Endothelial cell (in vitro differentiated cells): ENCODE measurements around the gene FGB. TPM values are rescaled to one million over a fixed set of nuclear protein-coding genes. Genes with fewer than 3 reads are reported as not detected.
"Not testable (repeated sequence)": the region's sequence is repeated elsewhere in the genome, so short reads cannot be mapped to it uniquely, and the experiment has no call there.

Experiments used
- DNase-seq: peaks from one replicate; pipeline ENCODE4 v3.0.0; 2021; ENCODE audit warnings: low spot score
- H3K27ac Mint-ChIP-seq: one replicate; pipeline ENCODE4 v1.8.0; 2021; ENCODE audit warnings: mixed read lengths, inconsistent platforms; ENCODE audit not compliant: unreplicated experiment
- H3K27me3 Mint-ChIP-seq: one replicate; pipeline ENCODE4 v1.8.0; 2021; ENCODE audit warnings: mild to moderate bottlenecking, moderate library complexity, mixed read lengths, inconsistent platforms; ENCODE audit not compliant: unreplicated experiment
- H3K36me3 Mint-ChIP-seq: one replicate; pipeline ENCODE4 v1.8.0; 2021; ENCODE audit warnings: mild to moderate bottlenecking, low read depth, mixed read lengths, inconsistent platforms; ENCODE audit not compliant: unreplicated experiment
- H3K4me1 Mint-ChIP-seq: one replicate; pipeline ENCODE4 v1.8.0; 2021; ENCODE audit warnings: mild to moderate bottlenecking, mixed read lengths, inconsistent platforms; ENCODE audit not compliant: unreplicated experiment
- H3K4me3 Mint-ChIP-seq: one replicate; pipeline ENCODE4 v1.8.0; 2021; ENCODE audit warnings: mild to moderate bottlenecking, mixed read lengths, inconsistent platforms; ENCODE audit not compliant: unreplicated experiment
- H3K9me3 Mint-ChIP-seq: one replicate; pipeline ENCODE4 v1.8.0; 2021; ENCODE audit warnings: mixed read lengths, inconsistent platforms; ENCODE audit not compliant: unreplicated experiment
- total RNA-seq: library from RNA; stranded (reverse); fragmentation: NEBNext Ultra II Directional; extraction: Animal tissue kit (Norgen Biotek cat#: 25700); gene quantifications from one replicate; pipeline ENCODE4 v1.2.1, GENCODE V29; 2021; ENCODE audit not compliant: unreplicated experiment
- TF ChIP-seq, protein P1 (sequence below): fragments of 200-600 bp; sonication (generic); IDR thresholded peaks from one replicate; pipeline ENCODE4 v1.5.0; 2021; ENCODE audit warnings: antibody characterized with exemption; ENCODE audit not compliant: unreplicated experiment

Gene FGB
- total RNA-seq, 1 donor from 2014 or later = not detected

- no peaks in the 10 kb centered on the region for H3K36me3 Mint-ChIP-seq
- peaks cover 3% of the 10 kb centered on the region for H3K27me3 Mint-ChIP-seq
These were observed 33.0 kb downstream of the FGB start for GRCh38 chr4:154595807-154596206.

DNA sequence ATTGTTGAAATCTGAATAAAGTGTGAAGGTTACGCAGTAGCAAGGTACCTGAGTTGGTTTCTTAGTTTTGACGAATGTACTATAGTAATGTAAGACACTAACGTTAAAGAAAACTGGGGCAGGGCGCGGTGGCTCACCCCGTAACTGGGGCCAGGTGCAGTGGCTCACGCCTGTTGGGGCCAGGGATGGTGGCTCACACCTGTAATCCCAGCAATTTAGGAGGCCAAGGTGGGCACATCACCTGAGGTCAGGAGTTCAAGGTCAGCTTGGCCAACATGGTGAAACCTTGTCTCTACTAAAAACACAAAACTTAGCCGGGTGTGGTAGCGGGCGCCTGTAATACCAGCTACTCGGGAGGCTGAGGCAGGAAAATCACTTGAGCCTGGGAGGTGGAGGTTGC, 34.5 kb downstream of the FGB start:
- not testable (repeated sequence) for DNase-seq, H3K4me3 Mint-ChIP-seq, H3K9me3 Mint-ChIP-seq, H3K27ac Mint-ChIP-seq, H3K4me1 Mint-ChIP-seq, H3K36me3 Mint-ChIP-seq, H3K27me3 Mint-ChIP-seq

More at GRCh38 chr4:154595807-154596206, 33.0 kb downstream of the FGB start:
- no peaks in the 10 kb centered on the region for H3K4me1 Mint-ChIP-seq
- no peak overlapping the region for H3K27ac Mint-ChIP-seq
- DNase-seq = no peak
- H3K4me3 Mint-ChIP-seq = no peak overlapping the region
- TF ChIP-seq, protein P1, sequence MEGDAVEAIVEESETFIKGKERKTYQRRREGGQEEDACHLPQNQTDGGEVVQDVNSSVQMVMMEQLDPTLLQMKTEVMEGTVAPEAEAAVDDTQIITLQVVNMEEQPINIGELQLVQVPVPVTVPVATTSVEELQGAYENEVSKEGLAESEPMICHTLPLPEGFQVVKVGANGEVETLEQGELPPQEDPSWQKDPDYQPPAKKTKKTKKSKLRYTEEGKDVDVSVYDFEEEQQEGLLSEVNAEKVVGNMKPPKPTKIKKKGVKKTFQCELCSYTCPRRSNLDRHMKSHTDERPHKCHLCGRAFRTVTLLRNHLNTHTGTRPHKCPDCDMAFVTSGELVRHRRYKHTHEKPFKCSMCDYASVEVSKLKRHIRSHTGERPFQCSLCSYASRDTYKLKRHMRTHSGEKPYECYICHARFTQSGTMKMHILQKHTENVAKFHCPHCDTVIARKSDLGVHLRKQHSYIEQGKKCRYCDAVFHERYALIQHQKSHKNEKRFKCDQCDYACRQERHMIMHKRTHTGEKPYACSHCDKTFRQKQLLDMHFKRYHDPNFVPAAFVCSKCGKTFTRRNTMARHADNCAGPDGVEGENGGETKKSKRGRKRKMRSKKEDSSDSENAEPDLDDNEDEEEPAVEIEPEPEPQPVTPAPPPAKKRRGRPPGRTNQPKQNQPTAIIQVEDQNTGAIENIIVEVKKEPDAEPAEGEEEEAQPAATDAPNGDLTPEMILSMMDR = no peak
- H3K9me3 Mint-ChIP-seq = no peaks in the 10 kb centered on the region

DNA sequence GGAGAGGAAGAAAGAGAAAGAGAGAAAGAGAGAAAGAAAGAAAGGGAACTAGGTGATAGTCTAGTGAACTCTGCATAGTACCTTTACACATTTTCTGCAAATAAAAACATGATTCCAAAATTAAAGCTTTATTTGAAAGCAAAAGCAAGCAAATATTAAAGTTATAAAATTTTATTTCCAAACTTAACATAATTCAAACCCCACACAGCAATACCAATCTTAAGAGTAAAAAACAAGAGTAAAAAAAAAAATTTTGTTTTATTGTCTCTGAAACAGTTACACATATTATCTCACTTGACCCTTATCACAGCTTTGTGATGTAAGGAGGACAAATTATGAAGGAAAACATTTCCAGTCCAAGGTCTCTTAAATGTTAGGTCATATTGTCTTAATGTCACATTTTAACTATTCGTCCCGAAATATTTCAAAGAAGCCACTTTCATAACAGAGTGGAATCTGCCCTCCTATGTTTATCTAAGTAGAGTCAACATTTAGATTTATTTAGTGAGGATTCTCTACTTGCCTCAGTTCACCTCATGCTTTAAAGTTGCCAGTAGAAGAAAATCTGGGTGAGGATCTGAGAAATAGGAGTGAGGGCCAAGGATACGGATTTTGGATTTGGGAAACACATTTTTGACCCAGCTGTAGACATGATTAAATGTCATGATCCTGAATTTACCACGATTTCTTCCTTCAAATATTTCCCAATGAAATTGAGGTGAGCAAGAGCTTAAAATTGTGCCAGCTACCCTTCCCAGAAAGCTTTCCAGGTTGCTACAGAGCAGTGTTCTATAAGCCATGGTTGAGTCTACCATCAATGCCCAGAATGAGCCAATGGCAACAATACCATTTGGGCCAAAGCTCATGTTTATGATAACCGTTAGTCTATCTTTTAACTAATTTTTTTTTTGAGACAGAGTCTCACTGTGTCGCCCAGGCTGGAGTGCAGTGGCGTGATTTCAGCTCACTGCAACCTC, 35.3 kb downstream of the FGB start:
- no peak for DNase-seq
- TF ChIP-seq, protein P1 = no peak
- Mint-ChIP-seq H3K27me3 (peaks cover 3% of the 10 kb centered on the region), H3K27ac (no peak overlapping the region), H3K4me3 (no peak overlapping the region), H3K9me3 (no peaks in the 10 kb centered on the region), H3K4me1 (peaks cover 5% of the 10 kb centered on the region), H3K36me3 (no peaks in the 10 kb centered on the region)

DNA sequence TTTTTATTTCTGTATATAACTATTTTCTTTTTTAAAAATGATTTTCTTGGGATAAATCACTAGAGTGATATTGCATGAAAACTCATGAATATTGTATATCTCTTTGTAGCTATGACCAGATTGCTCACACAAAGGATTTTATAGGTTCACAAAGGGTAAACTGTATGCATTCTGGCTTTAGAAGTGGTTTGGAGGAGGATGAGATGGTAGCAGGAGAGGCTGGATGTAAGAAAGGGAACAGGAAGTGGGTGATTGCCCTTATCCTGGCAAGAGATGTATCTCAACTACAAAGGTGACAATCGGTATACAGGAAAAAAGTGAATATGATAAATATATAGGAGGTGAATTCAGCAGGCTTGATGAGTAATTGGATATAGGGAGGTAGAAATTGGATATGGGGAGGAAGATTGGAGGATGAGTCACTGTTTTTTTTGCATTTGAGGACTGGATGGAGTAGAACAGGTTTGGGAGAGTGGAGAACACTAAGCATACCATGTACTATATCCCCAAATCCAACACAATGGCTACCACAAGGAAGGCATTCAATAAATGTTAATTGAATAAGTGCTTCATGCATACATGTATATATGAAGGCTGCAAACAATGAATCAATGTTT, 39.7 kb downstream of the FGB start:
- H3K4me3 Mint-ChIP-seq = no peak overlapping the region
- no peaks in the 10 kb centered on the region for H3K27me3 Mint-ChIP-seq
- H3K27ac Mint-ChIP-seq = no peak overlapping the region
- H3K36me3 Mint-ChIP-seq = no peaks in the 10 kb centered on the region
- peaks cover 5% of the 10 kb centered on the region for H3K4me1 Mint-ChIP-seq
- no peak for DNase-seq
- TF ChIP-seq, protein P1 = no peak
- no peaks in the 10 kb centered on the region for H3K9me3 Mint-ChIP-seq

DNA sequence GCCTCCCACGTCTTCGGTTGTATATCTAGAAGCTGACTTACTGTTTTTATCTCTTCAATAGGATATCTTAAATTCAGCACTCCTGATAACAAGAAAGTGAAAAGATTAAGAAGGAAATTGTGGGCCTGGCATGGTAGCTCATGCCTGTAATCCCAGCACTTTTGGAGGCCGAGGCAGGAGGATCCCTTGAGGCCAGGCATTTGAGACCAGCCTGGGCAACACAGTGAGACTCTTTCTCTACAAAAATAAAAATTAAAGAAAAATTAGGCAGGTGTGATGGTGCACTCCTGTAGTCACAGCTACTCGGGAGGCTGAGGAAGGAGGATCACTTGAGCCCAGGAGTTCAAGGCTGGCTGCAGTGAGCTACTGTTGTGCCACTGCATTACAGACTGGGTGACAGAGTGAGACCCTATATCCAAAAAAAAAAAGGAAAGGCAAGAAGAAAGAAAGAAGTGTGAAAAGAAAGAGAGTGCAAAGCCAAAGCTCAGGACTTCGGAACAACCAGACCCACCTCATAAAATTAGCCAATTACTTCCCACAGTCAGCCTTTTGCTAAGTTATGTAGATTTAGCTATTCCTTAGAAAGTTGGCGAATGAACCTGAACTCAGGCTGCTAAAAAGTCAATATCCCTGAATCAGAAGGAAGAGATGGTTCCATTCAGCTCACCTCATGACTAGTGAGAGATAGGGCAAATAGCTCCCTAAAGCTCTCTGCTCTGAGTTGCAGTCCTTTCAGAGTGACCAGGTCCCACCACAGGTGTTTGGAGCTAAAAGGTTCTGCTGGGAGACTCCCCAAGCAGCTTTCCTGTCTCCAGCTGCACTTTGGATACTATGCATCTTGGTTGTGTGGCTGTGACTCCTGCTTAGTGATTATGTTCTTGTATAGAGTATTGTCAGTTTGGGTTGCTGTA, 40.5 kb downstream of the FGB start:
- Mint-ChIP-seq H3K27me3 (no peaks in the 10 kb centered on the region), H3K9me3 (no peaks in the 10 kb centered on the region), H3K36me3 (no peaks in the 10 kb centered on the region), H3K27ac (no peak overlapping the region), H3K4me3 (no peak overlapping the region), H3K4me1 (peaks cover 5% of the 10 kb centered on the region)
- no peak for DNase-seq
- TF ChIP-seq, protein P1 = no peak
